Thyroid gland (tissue), 4 donors: Measurements from ENCODE around the gene PTPN21. TPM values are rescaled to one million over a fixed set of nuclear protein-coding genes. Genes with fewer than 3 reads are reported as not detected.
A peak's percentile ranks its signal among the peaks of the same experiment; 100 is the strongest.

ENCODE experiments used
- DNase-seq, 2 donors: peaks; one replicate each; pipeline ENCODE4 v3.0.0-alpha.2; 2019
- H3K27ac ChIP-seq, 3 donors: fragments of 200-600 bp; sonication (generic); 1 replicate in 2 of 3; 2 replicates in 1 of 3; pipeline ENCODE4 v1.5.1; 2016 to 2019; ENCODE audit warnings: mild to moderate bottlenecking in 1 of 3, moderate library complexity in 1 of 3
- H3K27me3 ChIP-seq: fragments of 200-600 bp; sonication (generic); one replicate; pipeline ENCODE4 v1.5.1; 2019
- H3K36me3 ChIP-seq, 2 donors: fragments of 200-600 bp; sonication (generic); one replicate each; pipeline ENCODE4 v1.5.1; 2016 to 2019
- H3K4me1 ChIP-seq, 2 donors: fragments of 200-600 bp; sonication (generic); one replicate each; pipeline ENCODE4 v1.5.1; 2017 to 2019
- H3K4me3 ChIP-seq, 3 donors: fragments of 200-600 bp; sonication (generic); replicated peaks in 1 of 3; 1 replicate in 2 of 3; 2 replicates in 1 of 3; pipeline ENCODE4 v1.5.1; 2016; ENCODE audit warnings: mild to moderate bottlenecking in 1 of 3
- H3K9me3 ChIP-seq: fragments of 200-600 bp; sonication (generic); one replicate; pipeline ENCODE4 v1.5.1; 2017
- POLR2A ChIP-seq, 2 donors: fragments of 450-650 bp; IDR thresholded peaks; one replicate each; pipeline ENCODE4 v1.6.1; 2017; ENCODE audit warnings: antibody characterized with exemption in 2 of 2, mild to moderate bottlenecking in 2 of 2, moderate library complexity in 1 of 2
- WGBS, 2 donors: methylation state at CpG; one replicate each; pipeline ENCODE4 v1.1.5; 2017; 5-methylcytosine and 5-hydroxymethylcytosine counted together
- intact Hi-C: fragments of 100-400 bp; cut with DNase I; formaldehyde crosslinking; loops from one replicate; pipeline ENCODE4 v1.15.1; 2023
- total RNA-seq, 4 donors: library from RNA; depleted of rRNA; stranded (reverse); fragments of >200 nt; gene quantifications; one replicate each; pipeline ENCODE4 v1.2.3, GENCODE V29; 2016
- TF ChIP-seq, protein P1 (sequence below), 6 experiments: fragments of 200-600 bp in 3 of 6; fragments of 450-650 bp in 3 of 6; sonication (generic) in 3 of 6; IDR thresholded peaks; one replicate each; pipeline ENCODE4 v1.5.1; 2016 to 2019; ENCODE audit warnings: antibody characterized with exemption in 6 of 6, mild to moderate bottlenecking in 2 of 6, inconsistent platforms in 1 of 6, moderate library complexity in 1 of 6

Gene PTPN21
- total RNA-seq, 4 donors from 2014 or later: 32.2 to 40.0 (median 36.1) TPM

DNA sequence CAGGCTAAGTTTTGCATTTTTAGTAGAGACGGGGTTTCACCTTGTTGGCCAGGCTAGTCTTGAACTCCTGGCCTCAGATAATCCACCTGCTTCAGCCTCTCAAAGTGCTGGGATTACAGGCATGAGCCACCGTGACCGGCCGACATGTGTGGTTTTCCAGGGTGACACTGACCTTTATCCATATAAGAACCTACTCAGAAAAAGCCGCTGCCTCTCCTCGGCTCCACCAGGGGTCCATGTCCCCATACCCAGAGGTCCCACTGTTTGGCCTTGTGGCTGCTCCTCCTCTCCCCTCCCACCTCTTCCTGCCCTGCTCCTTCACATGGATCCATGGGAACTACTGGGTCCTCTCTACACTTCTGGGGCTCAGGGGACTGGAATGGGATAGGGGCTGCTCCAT is 64.6 kb downstream of the PTPN21 start:
- Histone ChIP-seq H3K4me1 (peaks cover 14 to 24% of the 10 kb centered on the region in 2 donors), H3K27ac (peak overlapping the region in 2 of 3 donors; percentile 77 to 79), H3K9me3 (no peaks in the 10 kb centered on the region), H3K27me3 (no peaks in the 10 kb centered on the region), H3K36me3 (peaks cover 1 to 8% of the 10 kb centered on the region in 2 donors), H3K4me3 (no peak overlapping the region)
- no peak for TF ChIP-seq POLR2A (IDR thresholded peaks at IDR 0.05)
- TF ChIP-seq, protein P1, sequence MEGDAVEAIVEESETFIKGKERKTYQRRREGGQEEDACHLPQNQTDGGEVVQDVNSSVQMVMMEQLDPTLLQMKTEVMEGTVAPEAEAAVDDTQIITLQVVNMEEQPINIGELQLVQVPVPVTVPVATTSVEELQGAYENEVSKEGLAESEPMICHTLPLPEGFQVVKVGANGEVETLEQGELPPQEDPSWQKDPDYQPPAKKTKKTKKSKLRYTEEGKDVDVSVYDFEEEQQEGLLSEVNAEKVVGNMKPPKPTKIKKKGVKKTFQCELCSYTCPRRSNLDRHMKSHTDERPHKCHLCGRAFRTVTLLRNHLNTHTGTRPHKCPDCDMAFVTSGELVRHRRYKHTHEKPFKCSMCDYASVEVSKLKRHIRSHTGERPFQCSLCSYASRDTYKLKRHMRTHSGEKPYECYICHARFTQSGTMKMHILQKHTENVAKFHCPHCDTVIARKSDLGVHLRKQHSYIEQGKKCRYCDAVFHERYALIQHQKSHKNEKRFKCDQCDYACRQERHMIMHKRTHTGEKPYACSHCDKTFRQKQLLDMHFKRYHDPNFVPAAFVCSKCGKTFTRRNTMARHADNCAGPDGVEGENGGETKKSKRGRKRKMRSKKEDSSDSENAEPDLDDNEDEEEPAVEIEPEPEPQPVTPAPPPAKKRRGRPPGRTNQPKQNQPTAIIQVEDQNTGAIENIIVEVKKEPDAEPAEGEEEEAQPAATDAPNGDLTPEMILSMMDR (IDR thresholded peaks at IDR 0.05): no peak
- WGBS, 2 donors: 98 to 100% methylated on average over 5 to 6 of the region's 6 CpGs
- intact Hi-C loops: loop anchor here (5.0 kb wide), 1 partner anchor 72 kb away; the partner anchor contains the start of gene ZC3H14
- DNase-seq: no peak

DNA sequence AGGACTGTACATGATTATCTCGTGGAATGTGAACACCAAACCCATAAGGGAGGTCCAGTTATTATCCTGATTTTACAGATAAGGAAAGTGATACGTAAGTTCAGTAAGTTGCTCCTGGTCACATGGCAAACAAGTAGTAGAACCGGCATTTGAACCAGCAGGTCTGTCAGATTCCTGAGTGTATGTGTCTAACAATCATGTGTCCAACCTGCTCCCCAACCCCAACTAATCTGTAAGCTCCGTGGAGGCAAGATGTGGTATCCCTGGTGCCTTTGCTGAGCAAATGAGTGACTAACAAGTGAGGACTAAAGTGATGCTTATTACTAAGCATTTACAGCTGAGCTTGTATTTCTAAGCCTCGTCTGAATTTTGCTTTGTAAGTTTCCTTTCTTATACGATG is 65.9 kb downstream of the PTPN21 start:
- H3K9me3 ChIP-seq: no peaks in the 10 kb centered on the region
- no peaks in the 10 kb centered on the region for H3K27me3 ChIP-seq
- H3K27ac ChIP-seq: peak overlapping the region; percentile 77 to 93 (median 79)
- intact Hi-C loops: no loop called here
- peaks cover 0 to 4% of the 10 kb centered on the region in 2 donors for H3K36me3 ChIP-seq
- H3K4me3 ChIP-seq: no peak overlapping the region
- TF ChIP-seq POLR2A (IDR thresholded peaks at IDR 0.05): no peak
- TF ChIP-seq, protein P1 (IDR thresholded peaks at IDR 0.05): no peak
- peaks cover 17 to 24% of the 10 kb centered on the region in 2 donors for H3K4me1 ChIP-seq
- 74 to 81% methylated on average over 6 of the region's 6 CpGs for WGBS, 2 donors
- DNase-seq: no peak

DNA sequence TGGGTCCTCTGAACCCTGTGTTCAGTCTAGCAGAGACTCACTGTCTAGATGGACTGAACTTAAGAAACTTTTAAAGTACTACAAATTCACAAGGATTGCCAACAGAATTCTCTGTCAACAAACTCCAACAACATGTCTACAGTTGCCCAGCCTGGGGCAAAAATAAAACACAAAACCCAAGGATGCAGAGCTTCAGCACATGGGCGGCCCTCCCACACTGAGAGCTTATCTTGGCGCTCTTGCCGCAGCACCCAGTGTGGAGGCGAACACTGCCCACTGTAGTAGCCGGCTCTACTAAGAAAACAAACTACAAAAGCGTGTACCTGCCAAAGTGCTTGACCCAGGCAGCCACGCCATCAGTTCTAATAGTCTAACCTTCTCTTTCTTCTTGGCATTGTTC is 66.7 kb downstream of the PTPN21 start:
- H3K27ac ChIP-seq: peak overlapping the region; percentile 77 to 93 (median 79)
- no peak for TF ChIP-seq POLR2A (IDR thresholded peaks at IDR 0.05)
- TF ChIP-seq, protein P1 (IDR thresholded peaks at IDR 0.05): no peak
- H3K4me3 ChIP-seq: no peak overlapping the region
- WGBS, 2 donors: 29 to 52% methylated on average over 7 of the region's 7 CpGs
- no peaks in the 10 kb centered on the region for H3K27me3 ChIP-seq
- peak; percentile 91 for DNase-seq
- H3K36me3 ChIP-seq: peaks cover 0 to 4% of the 10 kb centered on the region in 2 donors
- H3K4me1 ChIP-seq: peaks cover 20 to 32% of the 10 kb centered on the region in 2 donors
- intact Hi-C loops: no loop called here
- H3K9me3 ChIP-seq: no peaks in the 10 kb centered on the region

DNA sequence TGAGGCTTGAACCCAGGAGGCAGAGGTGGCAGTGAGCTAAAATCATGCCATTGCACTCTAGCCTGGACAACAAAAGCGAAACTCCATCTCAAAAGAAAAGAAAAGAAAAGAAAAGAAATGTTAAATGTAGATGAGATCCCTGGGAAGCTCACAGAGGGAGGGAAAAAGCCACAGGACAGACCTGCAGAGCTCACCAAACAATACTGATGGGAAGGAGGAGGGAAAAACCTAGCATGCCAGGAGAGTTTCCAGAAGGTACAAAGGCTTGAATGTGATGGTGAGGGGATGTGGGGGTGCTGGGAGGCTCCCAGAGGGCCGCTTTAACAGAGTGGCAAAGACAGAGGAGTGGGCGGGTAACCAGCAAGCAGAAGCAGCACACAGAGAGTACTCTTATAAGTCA is 72.3 kb downstream of the PTPN21 start:
- WGBS, 2 donors: 93 to 95% methylated on average over 3 of the region's 3 CpGs
- Histone ChIP-seq H3K36me3 (peaks cover 19% of the 10 kb centered on the region in 2 donors), H3K4me1 (peaks cover 34 to 48% of the 10 kb centered on the region in 2 donors), H3K9me3 (no peaks in the 10 kb centered on the region), H3K27me3 (no peaks in the 10 kb centered on the region), H3K27ac (peak overlapping the region; percentile 84 to 93 (median 92)), H3K4me3 (no peak overlapping the region)
- intact Hi-C loops: no loop called here
- TF ChIP-seq, protein P1 (IDR thresholded peaks at IDR 0.05): no peak
- TF ChIP-seq POLR2A (IDR thresholded peaks at IDR 0.05): no peak
- DNase-seq: no peak

DNA sequence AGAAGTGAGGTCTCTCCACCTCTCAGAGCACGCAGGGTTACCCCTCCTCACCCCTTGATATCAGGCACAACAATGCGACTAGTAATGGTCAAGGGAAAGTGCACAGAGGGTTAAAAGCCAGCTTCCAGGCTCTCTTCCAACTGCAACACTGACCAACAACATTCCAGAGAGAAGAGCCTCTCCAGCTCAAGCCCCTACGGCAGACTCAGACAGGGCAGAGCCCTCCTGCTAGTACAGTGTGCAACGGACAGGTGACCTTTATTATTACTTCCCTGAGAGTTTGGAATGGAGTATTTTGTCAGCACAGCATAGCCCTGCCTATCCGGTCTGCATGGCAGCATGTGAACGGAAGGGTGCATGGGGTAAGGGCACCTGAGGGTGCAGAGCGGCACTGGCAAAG is 73.0 kb downstream of the PTPN21 start:
- no peaks in the 10 kb centered on the region for H3K9me3 ChIP-seq
- H3K36me3 ChIP-seq: peaks cover 19% of the 10 kb centered on the region in 2 donors
- H3K27me3 ChIP-seq: no peaks in the 10 kb centered on the region
- DNase-seq: peak; percentile 83 to 86
- peak overlapping the region; percentile 84 to 93 (median 92) for H3K27ac ChIP-seq
- intact Hi-C loops: no loop called here
- H3K4me1 ChIP-seq: peaks cover 30 to 40% of the 10 kb centered on the region in 2 donors
- no peak overlapping the region for H3K4me3 ChIP-seq
- TF ChIP-seq, protein P1 (IDR thresholded peaks at IDR 0.05): peak in 1 of 6 experiments; percentile 16
- peak in 1 of 2 donors; percentile 43 for TF ChIP-seq POLR2A (IDR thresholded peaks at IDR 0.05)
- 26 to 43% methylated on average over 7 of the region's 7 CpGs for WGBS, 2 donors
